ENCODE results near the gene DNAL1. TPM values are rescaled to one million over a fixed set of nuclear protein-coding genes. Genes with fewer than 3 reads are reported as not detected.
A peak's percentile ranks its signal among the peaks of the same experiment; 100 is the strongest.

The DNAL1 gene
- total RNA-seq, 1 donor = 9.9 TPM

DNA sequence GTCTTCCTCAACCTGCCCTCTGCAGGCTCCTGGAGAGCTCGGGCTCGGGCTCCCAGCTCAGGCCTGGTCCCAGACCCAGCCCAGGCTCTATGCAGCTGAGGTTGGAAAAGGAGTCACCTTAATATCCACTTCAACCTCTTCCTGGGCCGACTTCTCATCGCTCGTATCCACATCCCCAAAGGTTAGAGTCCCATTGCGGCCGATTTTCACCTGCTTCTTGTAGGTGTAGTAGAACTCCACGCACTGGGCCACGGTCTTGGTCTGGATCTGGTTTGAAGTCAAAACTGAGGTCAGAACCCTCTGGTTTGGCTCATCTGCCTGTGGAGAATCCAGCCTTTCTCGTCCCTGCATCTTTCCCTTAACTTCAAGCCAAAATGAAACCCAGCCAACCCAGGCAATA, 77.8 kb downstream of the DNAL1 start:
- no peak overlapping the region for H3K4me3 ChIP-seq (ENCODE audit: low read depth, low read length)
- no peak for DNase-seq (ENCODE audit: low read depth)
- TF ChIP-seq, protein P1, sequence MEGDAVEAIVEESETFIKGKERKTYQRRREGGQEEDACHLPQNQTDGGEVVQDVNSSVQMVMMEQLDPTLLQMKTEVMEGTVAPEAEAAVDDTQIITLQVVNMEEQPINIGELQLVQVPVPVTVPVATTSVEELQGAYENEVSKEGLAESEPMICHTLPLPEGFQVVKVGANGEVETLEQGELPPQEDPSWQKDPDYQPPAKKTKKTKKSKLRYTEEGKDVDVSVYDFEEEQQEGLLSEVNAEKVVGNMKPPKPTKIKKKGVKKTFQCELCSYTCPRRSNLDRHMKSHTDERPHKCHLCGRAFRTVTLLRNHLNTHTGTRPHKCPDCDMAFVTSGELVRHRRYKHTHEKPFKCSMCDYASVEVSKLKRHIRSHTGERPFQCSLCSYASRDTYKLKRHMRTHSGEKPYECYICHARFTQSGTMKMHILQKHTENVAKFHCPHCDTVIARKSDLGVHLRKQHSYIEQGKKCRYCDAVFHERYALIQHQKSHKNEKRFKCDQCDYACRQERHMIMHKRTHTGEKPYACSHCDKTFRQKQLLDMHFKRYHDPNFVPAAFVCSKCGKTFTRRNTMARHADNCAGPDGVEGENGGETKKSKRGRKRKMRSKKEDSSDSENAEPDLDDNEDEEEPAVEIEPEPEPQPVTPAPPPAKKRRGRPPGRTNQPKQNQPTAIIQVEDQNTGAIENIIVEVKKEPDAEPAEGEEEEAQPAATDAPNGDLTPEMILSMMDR (IDR thresholded peaks at IDR 0.05; ENCODE audit: insufficient read depth, low read depth, low read length) = no peak

DNA sequence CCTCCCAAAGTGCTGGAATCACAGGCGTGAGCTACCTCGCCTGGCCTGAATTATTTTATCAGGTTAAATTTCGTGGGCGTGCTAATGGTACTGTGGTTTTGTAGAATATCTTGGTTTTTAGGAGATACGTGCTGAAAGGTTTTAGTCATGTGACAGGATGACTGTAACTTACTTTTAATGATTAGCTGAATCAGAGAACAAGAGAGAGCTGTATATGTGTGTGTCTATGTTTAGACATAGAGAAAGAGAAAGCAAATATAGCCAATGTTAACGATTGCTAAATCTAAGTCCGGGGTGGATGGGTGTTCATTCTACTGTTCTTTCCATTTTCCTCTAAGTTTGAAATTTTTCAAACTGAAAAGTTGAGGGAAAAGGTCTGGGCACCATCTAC, 78.6 kb downstream of the DNAL1 start:
- TF ChIP-seq, protein P1 (IDR thresholded peaks at IDR 0.05; ENCODE audit: insufficient read depth, low read depth, low read length) = no peak
- DNase-seq (ENCODE audit: low read depth) = peak; percentile 65
- H3K4me3 ChIP-seq (ENCODE audit: low read depth, low read length) = peak overlapping the region; percentile 23

DNA sequence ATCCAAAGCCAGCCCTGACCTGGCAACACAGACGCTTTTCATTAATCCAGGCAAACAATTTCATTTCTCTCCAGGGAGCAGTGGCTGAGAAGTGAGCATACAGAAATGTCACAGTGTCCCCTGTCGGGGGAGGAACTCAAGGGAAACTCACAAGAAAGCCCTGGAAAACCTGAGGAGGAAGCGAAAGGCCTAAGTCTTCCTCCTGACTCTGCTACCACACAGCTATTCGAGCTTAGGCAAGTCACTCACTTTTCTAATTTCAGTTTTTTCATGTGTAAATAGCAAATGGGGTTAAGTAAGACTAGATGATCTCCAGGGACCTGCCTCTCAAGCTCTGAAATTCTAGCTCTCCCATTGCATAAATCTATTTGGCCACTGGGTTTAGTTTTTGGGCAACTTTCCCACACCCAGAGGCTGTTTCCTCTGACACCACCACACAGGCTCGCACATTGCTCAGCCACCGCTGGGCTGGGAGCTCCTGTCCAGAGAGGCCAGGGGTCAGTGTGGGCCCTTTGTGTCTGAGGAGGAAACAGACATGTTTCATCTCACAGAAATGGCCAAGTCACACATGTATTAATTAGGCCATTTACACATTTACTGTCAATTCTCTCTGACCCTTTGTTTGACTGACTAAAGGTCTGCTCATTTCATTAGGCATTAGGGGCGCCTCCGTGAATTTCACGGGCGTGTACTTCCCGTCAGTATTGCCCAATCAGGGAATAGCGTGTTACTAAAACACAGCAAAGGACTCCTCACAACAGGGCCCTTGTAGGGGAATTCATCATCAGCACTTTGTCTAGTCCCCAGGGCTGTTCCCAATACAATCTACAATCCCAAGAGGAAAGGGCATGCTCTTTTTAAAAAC, 79.2 kb downstream of the DNAL1 start:
- TF ChIP-seq, protein P1 (IDR thresholded peaks at IDR 0.05; ENCODE audit: insufficient read depth, low read depth, low read length) = no peak
- DNase-seq (ENCODE audit: low read depth) = peak; percentile 99
- peak overlapping the region; percentile 23 for H3K4me3 ChIP-seq (ENCODE audit: low read depth, low read length)

DNA sequence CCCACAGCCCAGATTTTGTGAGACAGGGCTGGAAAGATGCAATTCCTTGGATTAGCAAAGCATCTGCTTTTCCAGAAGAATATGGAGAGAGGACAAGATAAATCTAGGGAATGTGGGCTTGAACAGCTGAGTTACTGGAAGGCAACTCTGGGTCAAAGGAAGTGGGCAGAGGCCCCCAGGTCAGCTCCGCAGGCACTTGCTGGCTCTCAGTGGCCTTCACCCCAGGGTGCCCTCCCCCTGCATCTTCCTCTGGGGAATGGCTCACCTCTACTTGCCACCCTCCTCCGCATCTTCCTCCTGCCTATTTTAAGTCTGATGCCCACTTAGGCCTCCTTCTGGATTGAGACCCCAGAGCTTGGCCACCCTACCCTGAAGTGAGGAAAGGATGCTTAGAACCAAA, 79.9 kb downstream of the DNAL1 start:
- DNase-seq (ENCODE audit: low read depth) = no peak
- TF ChIP-seq, protein P1 (IDR thresholded peaks at IDR 0.05; ENCODE audit: insufficient read depth, low read depth, low read length) = no peak
- H3K4me3 ChIP-seq (ENCODE audit: low read depth, low read length) = no peak overlapping the region

DNA sequence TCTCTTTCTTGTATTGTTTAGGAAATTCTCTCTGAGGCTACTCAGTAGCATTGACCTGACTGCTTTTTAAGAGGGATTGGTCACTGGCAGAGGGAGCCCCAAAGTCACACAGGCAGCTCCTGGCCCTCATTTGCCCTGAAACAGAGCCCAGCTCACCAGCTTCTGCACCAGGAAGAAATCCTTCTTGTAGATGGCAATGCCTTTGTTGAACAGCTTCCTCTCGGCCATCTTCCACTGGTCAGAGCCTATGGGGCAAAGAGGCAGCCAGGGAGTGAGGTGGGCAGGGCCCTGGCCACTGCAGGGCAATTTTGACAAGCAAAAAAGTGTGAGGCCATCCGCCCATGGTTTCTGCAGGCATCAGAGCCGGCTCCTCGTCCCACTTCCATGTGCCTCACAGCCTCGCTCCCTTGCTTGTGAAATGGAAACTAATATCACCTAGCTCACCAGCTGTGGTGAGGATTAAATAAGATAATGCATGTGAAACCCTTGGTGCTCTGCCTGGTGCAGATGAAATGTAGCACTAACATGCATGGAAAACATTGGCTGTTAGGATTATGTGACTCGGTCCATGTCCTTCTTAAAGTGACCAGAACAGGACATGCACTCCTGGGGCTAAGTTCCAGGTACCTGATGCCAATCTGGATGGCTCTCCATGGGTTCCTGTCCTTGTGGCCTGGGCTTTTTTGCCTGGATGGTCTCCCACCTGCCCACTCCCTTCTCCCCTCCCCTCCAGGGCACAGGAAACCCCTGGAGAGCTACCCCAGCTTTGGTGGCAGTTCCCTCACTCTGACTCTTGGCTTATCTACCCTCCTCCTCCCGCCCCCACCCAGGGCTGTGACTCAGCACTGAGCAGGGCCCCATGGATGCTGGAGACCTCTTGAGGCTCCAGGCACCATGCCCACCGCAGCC, 80.6 kb downstream of the DNAL1 start:
- peak; percentile 57 for DNase-seq (ENCODE audit: low read depth)
- TF ChIP-seq, protein P1 (IDR thresholded peaks at IDR 0.05; ENCODE audit: insufficient read depth, low read depth, low read length) = no peak

DNA sequence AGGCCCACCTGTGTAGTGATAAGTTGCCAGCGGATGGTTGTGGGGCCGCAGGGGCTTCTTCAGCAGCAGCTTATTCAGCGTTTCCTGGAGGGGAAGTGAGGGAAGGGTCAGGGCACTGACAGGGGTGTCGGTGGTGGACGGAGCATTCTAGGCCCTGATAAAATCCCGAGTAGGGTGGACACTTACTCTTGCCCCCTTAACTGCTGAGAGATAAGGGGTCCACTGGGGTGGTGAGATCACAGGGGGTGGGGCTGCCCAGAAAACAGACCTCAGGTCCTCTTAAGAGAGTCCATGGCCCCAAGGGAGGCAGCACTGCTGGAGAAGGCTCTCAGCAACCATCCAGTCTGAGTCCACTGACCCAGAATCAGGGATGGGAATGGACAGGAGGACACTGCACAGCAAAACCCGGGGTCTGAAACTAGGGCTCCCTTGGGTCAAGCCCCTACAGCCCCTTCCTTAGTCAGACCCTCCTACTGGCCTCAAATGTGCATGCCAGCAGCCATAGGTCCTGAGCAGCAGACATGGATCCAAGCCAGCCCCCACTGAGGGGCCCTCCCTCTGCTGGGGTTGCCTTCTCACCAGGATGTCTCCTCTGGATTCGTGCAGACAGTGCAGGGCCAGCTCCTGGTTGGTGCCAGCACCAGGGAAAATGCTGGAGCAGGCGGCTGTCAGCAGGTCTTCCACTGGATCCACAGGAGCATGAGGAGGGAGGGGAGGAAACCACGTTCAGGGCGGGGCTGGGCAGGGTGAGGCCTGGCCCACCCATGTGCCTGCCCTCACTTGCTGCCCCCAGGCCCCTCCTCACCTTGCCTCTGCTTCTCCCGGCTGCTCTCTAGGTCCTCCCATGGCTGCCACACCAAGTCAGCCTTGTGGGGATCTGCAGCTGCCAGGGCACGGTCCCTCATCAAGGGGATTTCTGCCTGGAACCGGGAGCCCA, 81.5 kb downstream of the DNAL1 start:
- no peak for DNase-seq (ENCODE audit: low read depth)
- TF ChIP-seq, protein P1 (IDR thresholded peaks at IDR 0.05; ENCODE audit: insufficient read depth, low read depth, low read length) = no peak
- no peak overlapping the region for H3K4me3 ChIP-seq (ENCODE audit: low read depth, low read length)

More for the DNA sequence above, 80.6 kb downstream of the DNAL1 start:
- H3K4me3 ChIP-seq (ENCODE audit: low read depth, low read length) = no peak overlapping the region

Data from fibroblast of villous mesenchyme (primary cell).